Eye (tissue), 1 donor: Measurements from ENCODE around the gene ELMO1.

Source experiments
- DNase-seq: peaks from one replicate; pipeline ENCODE4 v3.0.0-alpha.2; 2015

The ELMO1 gene

DNA sequence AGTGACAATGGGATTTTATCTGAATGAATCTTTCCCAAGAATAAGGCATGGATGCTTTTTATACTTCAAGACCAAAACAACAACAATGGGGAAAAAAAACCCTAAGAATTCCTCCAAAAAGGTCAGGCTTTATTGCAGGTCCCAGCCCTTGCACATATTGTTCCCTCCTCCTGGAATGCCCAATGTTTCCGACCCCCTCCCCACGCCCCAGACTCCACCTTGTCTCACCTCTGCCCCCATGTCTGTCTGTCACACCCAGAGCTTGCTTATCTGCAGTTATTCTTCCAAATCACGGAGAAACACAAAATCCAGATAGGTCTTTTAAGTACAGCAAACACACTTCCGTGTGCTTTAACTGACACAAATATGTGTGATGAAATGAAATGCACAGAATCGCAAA lies 43.5 kb downstream of the ELMO1 start:
- no peak for DNase-seq

DNA sequence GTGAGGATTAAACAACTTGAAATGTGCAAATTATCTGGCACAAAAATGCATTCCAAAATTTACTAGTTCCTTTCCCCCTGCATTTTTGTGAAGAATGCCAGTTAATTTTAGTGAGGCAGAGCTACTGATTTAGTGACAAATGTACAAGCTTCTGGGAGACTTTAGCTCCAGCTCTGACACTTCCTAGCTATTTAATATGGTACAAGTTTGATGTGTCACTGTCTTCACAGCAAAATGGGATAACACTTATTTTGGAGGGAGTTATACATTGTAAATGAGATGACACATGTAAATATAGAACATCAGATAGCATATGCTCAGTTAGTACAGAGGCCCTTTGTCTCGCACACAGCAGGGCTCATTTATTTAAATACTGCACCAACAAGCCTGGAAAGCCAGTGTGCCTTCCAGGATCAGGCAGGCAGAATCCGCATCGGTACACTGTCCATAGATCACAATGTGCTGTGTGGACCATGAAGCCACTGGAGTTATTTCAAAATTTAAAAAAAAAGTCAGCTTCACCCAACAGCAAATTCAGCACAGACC lies 48.7 kb downstream of the ELMO1 start:
- DNase-seq, result no peak

DNA sequence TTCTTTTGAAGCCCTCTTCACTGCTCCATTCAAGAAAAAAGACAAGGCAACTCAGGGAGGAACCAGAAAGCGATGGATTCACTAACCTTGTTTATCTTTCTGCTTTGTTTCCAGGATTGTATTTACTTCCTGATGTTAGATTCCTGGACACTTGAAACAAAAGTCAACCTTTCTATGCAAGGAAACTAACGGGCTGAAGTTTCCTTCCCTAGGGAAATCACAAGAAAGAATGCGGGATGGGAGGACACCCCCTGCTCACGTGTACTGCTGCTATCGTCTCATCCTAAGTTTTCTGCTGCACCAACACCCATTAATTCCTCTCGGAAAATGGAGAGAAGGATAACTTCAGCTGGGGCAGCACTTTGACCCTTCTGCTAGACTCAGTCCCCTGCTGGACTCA lies 50.3 kb downstream of the ELMO1 start:
- no peak for DNase-seq

DNA sequence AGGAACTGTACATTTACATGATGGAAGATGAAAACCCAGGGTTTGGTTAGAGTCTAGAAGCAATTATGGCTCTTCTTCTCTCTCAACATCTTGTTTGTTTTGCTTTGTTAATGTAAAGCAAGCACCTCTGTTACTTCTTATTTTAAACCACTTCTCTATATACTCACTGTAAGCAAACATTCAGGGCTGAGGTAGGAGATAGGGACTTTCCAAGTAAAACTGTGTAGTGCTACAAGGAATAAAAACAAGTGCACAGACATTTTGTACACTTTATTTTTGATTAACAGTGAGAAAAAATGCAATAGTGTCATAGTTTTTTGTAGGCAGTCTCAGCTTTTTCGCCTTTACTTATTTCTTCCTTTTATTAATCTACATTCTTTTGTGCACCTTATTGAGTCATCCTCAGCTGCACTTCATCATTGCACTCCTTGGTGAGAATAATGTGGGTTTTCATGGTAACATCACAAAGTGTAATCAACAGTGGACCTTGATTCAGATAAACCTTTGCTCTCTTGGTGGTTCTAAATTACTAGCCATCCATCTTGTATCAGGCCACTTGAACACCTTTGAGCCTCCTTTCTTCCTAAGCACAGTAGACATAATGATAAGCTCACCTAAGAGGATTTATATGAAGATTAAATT lies 52.9 kb downstream of the ELMO1 start:
- no peak for DNase-seq

DNA sequence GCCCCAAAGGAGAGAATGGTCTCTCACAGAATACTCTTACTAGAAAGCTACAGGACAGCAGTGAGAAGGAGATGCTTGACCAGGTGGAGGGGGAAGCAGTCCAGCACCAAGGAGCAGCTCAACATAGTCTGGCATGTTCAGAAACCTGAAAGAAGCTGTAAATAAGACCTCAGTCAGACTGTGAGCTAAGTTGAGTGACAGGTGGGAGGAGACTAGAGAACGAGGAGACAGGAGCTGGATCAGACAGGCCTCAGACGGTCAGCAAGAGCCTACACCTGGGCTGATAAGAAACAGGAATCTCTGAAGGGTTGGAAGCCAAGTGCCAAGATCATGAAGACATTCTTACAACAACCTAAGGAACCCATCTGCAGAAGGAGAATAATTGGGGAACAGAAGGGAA lies 54.5 kb downstream of the ELMO1 start:
- DNase-seq, result no peak

DNA sequence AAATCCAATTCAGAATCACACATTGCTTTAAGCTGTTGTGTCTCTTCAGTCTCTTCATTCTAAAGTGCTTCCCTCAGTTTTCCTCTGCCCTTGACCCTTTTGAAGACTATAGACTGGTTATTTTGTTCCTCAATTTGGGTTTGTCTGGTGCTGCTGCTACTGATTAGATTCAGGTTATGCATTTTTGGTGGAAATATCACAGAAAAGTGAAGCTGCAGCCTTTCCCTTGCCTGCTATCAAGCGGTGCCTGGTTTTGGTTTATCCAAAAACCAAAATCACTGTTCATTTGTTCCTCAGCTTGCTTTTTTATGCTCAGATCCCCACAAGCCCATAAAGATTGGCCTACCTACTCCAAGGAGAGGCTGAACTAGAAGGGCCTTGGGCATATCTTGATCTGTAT lies 55.2 kb downstream of the ELMO1 start:
- no peak for DNase-seq

DNA sequence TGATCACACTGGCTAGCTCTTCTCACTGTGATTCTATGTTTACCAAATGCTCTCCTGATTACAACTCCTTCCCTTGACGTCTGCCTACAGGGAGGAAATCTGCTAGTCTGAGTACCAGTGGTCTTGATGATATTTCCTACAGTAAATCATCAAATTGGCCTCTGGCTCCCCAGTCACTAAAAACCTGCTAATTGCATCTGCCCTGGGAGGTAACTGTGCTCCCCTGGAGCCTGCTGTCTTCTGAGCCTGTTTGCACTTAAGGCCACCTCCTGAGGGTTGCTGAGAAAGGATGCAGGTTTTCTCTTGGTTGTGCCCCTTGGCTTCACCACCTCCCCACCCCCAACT lies 56.0 kb downstream of the ELMO1 start:
- DNase-seq, result no peak

DNA sequence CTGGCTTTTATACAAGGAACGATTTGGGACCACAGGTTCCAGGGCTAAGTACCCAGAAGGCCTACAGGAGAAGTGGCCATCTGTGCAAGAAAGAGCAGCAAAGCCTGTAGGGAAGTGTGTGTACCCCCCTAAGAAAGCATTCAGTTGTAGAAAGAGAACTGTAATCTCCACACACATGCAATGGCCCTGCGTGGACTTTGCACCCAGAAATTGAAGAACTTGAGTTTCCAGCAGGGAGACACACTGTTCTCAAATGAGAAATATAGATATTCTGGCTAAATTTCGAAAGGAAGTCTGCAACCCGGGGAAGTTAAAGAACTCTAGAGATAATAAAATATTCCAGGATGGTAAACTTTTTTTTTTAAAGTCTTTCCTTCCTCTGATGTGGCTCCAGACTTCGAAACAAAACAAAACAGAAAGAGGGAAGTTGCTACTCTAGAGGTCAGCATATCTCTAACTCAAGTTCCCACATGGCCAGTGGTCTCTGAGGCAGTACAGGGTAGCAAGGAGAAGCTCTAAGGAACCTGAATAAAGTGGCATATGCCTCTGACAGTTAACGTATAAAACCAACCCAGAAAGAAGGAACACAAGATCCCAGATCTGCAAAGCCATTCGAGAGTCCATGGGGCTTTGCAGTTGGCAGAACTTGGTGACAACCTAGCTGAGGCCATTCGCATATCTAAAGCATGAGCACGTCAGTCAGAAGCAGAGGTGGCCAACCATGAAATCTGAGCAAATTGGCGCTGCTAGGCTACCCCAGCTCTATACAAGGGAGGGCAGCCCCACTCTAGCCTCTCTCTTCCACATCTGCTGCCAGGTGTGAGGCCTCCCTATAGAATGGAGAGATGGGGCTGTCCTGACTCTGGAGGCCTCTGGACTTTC lies 56.6 kb downstream of the ELMO1 start:
- DNase-seq, result peak; percentile 39

DNA sequence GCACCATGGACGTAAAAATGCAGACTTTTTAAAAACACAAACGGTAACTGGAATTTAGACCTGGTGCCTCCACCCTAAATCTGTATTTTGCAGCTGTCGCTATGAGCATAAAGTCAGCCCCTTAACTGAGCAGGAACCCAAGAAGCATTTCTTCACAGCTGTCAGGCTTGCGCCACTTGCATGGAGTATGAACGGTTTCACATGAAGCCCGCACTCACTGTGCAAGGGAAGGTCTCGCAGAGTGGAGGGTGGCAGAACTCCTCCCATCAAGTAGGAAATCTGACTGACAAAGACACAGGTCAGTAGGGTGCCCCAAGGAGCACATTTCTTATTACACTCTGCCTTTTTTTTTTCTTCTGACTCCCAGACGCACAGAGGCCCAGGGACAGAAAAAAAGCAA lies 58.5 kb downstream of the ELMO1 start:
- DNase-seq, result peak; percentile 35

DNA sequence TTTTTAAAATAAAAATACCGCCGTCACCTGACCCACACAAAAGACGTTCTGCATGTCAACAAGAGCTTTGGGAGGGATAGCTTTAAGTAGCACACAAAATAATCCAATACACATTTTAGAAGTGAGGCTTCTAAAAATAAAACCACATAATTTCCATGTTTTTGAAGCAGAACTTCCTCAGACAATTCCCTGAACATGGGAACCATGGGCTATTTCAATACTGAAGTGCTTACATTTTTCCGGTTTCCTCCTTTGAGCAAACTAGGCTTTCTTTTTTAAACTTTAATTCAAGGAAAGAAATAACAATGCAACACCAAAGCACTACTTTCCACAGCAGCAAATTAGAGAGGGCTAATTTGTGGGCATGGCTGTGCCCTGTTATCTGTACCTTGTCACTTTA lies 59.9 kb downstream of the ELMO1 start:
- DNase-seq, result no peak

DNA sequence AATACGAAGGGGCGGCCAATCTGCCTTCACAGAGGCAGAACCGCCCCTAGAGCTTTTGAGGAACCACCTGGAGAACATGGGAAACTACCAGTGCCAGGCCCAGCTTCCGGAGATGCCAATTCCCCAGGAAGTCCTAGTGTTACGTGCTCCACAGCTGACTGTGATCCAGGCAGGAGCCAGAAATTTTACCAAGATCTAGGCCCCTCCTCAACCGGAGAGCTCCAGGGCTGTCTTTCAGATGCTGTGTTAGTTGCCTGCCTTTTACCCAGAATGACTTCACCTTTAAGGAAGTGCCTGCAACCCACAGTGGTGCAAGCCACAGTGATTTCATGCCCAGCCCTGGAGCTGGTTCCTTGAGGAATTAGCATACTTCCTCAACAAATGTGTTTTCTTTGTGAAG lies 62.9 kb downstream of the ELMO1 start:
- no peak for DNase-seq

DNA sequence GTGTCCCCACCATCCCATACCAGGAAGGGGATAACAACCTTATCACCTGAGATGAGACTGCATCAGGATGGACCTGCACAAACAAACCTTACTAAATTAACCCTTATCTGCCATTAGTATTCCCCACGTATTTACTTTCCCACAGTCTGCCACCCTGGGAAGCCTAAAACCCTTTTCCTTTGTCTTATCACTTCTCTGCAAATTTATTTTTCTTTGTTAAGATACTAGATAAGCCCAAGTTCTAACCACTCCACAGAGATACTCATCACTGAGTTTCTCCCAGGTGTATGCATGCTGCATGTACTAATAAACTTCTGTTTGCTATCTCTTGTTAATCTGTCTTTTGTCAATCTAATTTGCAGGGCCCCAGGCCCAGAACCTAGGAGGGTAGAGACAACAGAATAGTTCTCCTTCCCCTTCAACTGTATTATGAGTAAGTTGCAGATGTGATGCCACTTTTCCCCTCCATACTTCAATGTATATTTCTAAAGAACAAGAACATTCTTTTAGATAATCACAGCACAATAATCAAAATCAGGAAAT lies 66.0 kb downstream of the ELMO1 start:
- no peak for DNase-seq

DNA sequence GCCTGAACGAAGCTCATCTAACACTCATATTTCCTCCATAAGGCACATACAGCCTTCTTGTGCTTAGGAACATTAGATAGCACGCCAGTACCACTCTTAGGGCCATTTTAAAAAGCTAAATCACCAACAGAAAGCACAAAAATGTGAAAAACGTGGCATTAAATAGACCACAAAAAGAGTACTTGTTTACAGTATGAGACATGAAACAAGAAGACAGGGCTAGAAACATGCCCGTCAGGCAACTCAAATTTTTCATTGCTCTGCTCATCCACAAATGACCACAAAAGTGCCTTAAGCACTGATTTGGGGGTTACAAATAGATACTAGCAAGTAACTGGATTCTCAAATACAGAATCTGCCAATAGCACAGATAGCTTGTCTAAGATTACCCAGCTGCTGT lies 67.8 kb downstream of the ELMO1 start:
- DNase-seq, result no peak

DNA sequence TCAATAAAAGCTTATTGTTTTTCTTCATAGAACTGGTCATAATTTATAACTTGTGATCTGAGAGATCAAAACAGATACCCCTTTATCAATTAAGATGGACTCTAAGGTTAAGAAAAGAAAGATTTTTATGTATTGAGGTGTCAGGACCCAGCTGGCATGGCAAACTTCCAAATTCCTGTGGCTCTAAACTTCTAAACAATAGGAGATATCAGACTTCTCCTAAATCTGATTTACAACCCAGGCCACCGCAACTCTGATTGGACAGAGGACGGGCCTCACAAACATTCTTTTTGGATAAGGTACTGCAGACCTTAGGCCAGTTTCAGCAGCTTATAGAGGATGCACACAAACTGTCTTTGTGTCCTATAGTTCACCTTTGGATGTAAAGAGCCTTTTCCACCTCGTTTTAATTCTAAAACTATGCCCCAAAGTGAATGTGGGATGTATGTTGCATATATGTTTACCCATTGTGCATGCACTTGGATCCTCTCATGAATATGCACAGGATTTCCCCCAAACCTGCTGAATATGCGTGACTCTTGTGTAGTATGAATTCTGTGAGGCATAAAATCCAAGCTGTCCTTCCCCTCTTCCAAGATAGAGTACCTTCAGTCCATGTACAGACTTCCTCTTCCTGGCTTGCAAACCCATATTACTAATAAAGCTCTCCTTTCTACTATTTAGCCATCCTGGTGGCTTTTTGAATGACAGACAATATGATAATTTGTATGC lies 69.0 kb downstream of the ELMO1 start:
- DNase-seq, result no peak

DNA sequence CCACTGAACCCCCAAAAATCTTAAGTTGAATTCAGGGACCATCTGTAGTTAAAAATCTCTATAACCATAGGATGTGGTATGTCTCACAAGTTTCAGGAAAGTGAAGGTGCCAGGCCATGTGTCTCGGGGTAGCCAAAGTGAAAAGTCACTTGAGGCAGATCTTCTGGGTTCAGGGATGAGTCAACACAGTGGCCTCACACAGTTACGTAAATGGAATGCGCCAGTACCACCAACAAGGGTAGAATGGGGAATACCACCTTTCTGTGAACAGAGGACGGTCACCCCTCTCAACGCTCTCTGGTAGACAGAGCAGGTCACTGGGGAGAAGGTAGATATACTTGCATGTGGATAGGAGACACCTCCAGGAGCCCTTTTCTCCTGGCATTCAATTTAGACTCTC lies 71.4 kb downstream of the ELMO1 start:
- no peak for DNase-seq

DNA sequence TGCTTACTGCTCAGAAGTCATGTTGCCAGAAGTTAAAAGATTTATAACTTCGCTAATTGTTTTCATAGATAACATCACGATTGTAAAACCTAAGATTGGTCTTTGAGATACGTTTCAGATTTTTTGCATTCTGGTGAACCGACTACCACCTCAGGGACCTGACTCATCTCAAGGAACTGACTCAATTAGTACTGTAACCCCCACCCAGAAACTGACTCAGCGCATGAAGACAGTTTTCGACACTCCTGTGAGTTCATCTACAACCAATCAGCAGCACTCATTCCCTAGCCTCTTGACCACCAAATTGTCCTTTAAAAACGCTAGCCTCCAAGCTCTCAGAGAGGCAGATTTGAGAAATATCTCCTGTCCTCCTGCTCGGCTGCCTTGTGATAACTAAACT lies 72.3 kb downstream of the ELMO1 start:
- DNase-seq, result no peak

DNA sequence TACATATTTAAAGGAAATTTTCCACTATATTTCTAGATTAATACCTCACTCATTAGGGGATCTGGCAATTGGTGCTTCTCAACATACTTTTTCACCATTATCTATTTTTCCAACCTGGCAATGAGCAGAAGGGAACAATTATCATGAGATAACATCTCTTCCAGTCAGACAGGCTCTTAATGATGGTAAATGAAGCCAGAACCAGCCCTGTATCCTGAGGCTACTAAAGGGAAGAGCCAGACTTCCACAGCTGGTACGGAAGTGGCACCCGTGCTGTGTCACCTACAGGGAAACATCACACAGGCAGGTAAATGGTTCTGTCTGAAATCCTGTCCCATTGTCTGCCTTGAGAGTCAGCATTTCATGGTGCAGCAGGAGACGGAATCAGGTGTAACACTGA lies 75.9 kb downstream of the ELMO1 start:
- no peak for DNase-seq

DNA sequence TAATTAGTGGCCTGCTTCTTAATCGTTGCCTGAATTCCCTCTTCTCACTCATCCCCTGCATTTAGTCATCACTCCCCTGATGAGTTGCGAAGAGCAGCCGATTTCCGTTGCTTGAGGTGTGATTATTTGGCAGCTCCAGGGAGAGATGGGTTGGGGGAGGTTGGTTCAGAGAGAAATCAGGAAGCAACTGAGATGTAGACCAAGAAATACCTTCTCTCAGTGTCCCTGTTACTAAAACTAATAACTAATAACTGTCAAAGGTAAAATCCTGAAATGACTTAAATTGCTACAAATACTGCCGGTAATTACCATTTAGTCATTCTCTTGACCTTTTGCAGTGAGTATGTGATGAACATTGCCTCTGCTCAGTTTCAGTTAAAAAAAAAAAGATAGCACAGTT lies 76.9 kb downstream of the ELMO1 start:
- no peak for DNase-seq

DNA sequence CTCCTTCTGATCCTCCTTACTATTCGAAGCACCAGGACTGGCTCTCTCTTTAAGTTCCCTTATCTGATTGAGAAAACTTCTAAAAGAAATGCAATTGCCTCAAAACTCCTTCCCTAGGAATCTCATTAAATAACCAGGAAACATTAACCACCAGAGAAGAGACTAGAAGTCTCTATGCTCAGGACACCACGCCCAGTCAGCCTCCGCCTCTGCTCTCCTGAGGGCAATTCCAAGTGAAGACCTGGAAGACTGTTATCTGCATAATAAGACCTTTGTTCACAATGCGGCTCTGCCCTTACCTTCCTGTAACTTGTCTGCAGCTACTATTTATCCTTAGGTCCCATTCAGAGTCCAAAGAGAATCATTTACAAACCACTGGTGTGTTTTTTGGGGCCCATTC lies 78.8 kb downstream of the ELMO1 start:
- DNase-seq, result no peak

DNA sequence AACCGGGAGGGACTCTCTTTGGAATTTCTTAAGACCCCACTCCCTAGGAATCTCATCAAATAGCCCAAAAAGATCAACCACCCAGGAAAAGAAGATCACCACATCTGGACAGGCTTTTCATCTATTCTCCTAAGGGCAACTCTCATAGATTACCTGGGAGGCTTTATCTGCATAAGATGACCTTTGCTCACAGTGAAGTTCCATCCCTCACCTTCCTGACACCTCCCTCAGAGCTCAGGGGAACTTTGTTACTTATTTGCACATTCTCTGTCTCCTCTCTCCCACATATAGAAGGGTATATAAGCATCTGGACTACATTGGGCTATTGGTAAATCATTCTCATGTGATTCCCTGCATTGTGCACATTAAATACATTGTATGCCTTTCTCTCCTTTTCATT lies 80.1 kb downstream of the ELMO1 start:
- DNase-seq, result no peak

DNA sequence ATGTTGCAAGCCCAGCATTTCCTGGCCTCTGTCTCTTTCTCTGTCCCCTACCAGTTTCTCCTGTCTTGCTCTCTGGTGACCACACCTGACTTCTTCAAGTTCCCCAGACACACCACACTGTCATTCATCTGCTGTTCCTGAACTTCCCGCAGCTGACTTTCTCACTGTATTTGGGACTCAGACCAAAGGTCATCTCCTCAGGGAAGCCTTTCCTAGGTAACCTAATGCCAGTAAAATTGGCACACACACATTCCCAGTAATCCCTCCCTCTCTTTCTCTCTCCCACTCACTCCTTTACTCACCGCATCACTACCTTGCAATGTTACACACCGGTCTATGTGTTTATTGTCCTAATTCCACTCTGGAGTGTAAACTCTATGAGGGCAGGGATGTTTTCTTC lies 81.7 kb downstream of the ELMO1 start:
- DNase-seq, result no peak

DNA sequence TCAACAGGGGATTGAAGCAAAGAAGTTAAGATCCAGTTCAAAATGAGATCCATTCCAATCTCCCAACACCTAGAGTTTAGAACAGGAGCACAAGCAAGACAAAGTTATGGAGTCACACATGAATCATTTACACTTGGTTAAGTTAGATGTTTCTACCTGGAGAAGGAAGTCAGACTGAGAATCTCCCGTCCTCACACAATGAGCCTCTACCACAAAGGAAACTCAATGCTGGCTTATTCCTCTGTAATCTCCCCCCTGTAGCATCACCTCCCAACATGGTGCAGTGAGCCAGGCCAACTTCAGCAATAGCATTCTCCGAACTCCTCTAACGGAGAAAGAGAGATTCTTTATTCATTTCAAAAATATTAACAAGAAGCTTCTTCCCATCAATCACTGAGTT lies 82.2 kb downstream of the ELMO1 start:
- DNase-seq, result no peak

DNA sequence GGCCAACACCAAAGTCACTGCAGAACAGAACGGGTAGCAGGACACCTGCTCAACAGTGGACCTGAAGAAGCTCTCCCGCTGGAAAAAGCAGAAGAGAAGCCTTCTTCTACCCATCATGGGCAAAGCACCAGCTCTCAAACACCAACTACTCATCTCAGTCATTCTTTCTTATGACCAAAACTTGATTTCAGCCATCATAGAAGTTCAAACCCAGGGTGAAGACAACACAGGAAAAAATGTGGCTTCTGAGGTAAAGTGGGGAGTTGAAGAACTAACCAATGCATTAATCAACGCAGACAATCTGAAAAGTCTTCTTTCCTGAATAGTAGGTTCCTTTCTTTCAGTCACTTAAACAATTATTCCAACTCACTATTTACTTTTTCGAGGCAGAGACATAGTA lies 83.3 kb downstream of the ELMO1 start:
- no peak for DNase-seq

DNA sequence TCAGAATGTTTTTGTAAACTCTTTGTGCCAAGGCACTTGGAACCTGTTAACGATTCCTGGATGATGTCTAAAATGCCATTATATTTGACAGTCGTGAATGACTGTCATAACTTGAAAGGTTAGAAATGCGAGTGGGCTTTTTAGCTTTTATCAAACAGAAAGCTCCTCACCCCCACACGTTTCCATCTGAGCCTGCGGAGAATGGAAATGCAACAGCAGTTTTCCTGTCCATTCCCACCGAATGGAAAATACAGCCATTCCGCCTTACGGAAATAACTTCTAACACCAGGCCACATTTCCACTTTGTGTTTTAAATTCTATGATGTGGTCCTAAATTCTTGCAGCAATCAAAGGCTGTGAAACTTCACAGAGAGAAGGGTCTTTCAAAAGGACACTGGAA lies 83.8 kb downstream of the ELMO1 start:
- DNase-seq, result no peak
